RWPE2 (cell line): ENCODE measurements around the gene GORAB.

Experiments used
- ATAC-seq: fragments of 200-7000 bp; cut with Tn5 transposase; 3 replicates; pipeline ENCODE4 v1.9.1; 2021; ENCODE audit warnings: low read depth
- DNase-seq: peaks from one replicate; pipeline ENCODE4 v3.0.0-alpha.2; 2020; ENCODE audit warnings: low spot score
- H3K27ac ChIP-seq: fragments of 450-650 bp; 2 replicates; pipeline ENCODE4 v1.5.1; 2017; ENCODE audit warnings: mild to moderate bottlenecking; ENCODE audit not compliant: poor library complexity, severe bottlenecking
- H3K27me3 ChIP-seq: fragments of 250-450 bp; sonication (Bioruptor Pico); 2 replicates; pipeline ENCODE4 v1.5.1; 2021; ENCODE audit warnings: mild to moderate bottlenecking, moderate library complexity; ENCODE audit not compliant: insufficient read depth, poor library complexity, severe bottlenecking
- H3K36me3 ChIP-seq: fragments of 250-450 bp; sonication (Bioruptor Pico); 2 replicates; pipeline ENCODE4 v1.5.1; 2020; ENCODE audit warnings: low read depth, mild to moderate bottlenecking, moderate library complexity
- H3K4me1 ChIP-seq: fragments of 250-450 bp; sonication (Bioruptor Pico); 2 replicates; pipeline ENCODE4 v1.5.1; 2021; ENCODE audit warnings: mild to moderate bottlenecking, moderate library complexity; ENCODE audit not compliant: insufficient read depth, poor library complexity, severe bottlenecking
- H3K4me3 ChIP-seq: fragments of 250-450 bp; sonication (Bioruptor Pico); 2 replicates; pipeline ENCODE4 v1.5.1; 2021; ENCODE audit warnings: mild to moderate bottlenecking, moderate library complexity; ENCODE audit not compliant: severe bottlenecking
- H3K9me3 ChIP-seq: fragments of 250-450 bp; sonication (Bioruptor Pico); 2 replicates; pipeline ENCODE4 v1.5.1; 2021; ENCODE audit warnings: mild to moderate bottlenecking, moderate library complexity; ENCODE audit not compliant: severe bottlenecking
- TF ChIP-seq, protein P1 (sequence below): fragments of 450-650 bp; IDR thresholded peaks from one replicate; pipeline ENCODE4 v1.5.1; 2017; ENCODE audit warnings: mild to moderate bottlenecking, moderate library complexity; ENCODE audit not compliant: poor library complexity, severe bottlenecking

Gene GORAB

DNA sequence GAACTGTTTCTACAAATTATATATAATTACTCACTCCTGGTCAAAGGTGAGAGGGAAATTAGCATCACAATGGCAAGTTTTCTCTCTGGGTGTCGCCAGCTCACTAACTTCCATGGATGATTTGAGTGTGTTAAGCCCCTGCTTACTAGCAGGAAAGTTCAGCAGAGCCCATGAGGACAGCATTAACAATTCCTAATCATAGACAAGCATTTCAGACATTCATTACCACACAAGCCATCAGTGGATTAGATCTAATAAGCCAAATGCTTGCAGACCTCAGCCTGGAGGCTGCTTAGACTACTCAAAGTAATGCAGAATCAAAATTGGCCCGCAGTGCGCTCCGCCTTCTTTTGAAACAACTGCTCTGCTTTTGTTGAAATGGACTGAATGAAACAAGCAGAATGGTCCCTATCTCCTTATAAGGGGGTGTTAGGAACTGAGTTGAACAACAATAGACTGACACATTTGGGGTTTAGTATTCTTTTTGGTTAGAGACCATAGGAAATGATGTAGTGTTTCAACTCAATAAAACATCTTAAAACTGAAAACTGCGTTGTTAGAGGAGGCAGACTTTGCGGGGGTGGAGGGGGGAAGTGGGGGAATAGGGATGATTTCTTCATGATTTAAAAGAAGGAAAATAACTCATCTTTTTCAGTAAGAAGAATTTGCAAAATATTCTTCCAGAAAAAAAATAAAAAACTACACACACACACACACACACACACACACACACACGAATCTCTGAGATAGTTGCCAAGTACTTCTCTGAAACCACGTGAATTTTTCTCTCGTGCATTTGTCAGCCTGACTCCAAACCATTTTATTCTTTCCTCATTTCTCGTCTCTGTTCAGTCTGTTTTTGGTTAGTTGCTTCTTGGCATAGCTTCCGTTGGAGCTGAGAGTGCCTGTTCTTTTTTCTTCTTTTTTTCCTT lies 54.6 kb downstream of the GORAB start:
- ATAC-seq (no peak), DNase-seq (no peak)
- H3K36me3 ChIP-seq = no peaks in the 10 kb centered on the region
- no peaks in the 10 kb centered on the region for H3K9me3 ChIP-seq
- H3K4me1 ChIP-seq = no peaks in the 10 kb centered on the region
- H3K4me3 ChIP-seq = no peak overlapping the region
- peaks cover 6% of the 10 kb centered on the region for H3K27me3 ChIP-seq
- TF ChIP-seq, protein P1, sequence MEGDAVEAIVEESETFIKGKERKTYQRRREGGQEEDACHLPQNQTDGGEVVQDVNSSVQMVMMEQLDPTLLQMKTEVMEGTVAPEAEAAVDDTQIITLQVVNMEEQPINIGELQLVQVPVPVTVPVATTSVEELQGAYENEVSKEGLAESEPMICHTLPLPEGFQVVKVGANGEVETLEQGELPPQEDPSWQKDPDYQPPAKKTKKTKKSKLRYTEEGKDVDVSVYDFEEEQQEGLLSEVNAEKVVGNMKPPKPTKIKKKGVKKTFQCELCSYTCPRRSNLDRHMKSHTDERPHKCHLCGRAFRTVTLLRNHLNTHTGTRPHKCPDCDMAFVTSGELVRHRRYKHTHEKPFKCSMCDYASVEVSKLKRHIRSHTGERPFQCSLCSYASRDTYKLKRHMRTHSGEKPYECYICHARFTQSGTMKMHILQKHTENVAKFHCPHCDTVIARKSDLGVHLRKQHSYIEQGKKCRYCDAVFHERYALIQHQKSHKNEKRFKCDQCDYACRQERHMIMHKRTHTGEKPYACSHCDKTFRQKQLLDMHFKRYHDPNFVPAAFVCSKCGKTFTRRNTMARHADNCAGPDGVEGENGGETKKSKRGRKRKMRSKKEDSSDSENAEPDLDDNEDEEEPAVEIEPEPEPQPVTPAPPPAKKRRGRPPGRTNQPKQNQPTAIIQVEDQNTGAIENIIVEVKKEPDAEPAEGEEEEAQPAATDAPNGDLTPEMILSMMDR = no peak
- H3K27ac ChIP-seq = no peak overlapping the region

DNA sequence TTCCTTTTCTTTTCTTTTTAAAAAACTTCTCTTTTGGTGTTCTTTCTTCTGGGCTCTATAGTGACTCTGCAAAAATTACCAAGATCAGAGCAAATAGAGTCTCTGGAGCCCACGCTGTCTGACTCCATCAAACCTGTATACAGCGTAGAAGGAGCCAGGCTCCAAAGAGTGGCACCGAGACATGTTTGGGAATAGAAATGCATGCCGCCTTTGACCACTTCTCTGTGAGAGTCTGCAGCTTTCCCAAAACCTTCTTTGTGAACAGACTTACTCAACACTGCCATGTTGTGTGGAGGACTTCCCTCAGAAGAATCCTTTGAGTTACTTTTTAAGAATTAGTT lies 55.3 kb downstream of the GORAB start:
- no peak for DNase-seq
- ATAC-seq = no peak
- no peaks in the 10 kb centered on the region for H3K36me3 ChIP-seq
- peaks cover 6% of the 10 kb centered on the region for H3K27me3 ChIP-seq
- TF ChIP-seq, protein P1 = no peak
- no peaks in the 10 kb centered on the region for H3K4me1 ChIP-seq
- no peak overlapping the region for H3K27ac ChIP-seq
- H3K4me3 ChIP-seq = no peak overlapping the region
- H3K9me3 ChIP-seq = no peaks in the 10 kb centered on the region

DNA sequence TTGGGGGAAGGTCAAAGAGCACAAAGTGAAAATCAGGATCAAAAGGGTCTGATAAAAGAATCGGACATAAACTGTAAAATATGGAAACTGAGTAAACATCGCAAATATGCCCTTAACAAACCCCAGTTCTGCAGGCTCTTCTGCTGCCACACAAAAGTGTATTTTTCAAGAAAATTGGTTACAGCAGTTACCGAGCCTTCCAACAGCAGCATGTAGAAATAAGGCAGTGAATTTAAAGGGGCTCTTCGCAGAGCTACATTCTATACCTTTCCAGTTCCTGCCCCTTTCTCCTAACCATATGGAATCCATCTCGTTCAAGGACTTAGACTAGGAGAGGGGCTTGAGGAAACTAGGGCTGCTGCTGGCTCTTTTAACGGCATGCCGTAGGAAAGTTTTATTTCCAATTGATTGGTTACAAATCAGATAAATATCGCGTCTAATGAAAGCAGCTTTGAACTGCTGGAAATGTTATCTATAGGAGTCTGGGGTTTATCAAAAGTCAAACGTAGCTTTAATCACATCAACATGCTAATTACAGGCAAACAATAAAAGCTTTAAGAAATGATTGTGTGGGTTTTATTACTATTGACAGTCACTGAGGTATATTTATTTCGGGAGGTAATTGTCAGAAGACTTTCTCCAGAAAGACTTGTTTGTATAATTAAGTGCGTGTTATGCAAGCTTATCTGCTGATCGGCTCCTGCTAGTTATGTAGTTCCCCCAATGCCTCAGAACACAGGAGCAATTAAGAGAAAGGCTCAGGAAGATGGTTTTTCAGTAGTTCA lies 59.1 kb downstream of the GORAB start:
- no peaks in the 10 kb centered on the region for H3K9me3 ChIP-seq
- H3K27ac ChIP-seq = no peak overlapping the region
- peaks cover 6% of the 10 kb centered on the region for H3K27me3 ChIP-seq
- no peaks in the 10 kb centered on the region for H3K36me3 ChIP-seq
- TF ChIP-seq, protein P1 = no peak
- H3K4me3 ChIP-seq = no peak overlapping the region
- DNase-seq = no peak
- H3K4me1 ChIP-seq = no peaks in the 10 kb centered on the region
- no peak for ATAC-seq

DNA sequence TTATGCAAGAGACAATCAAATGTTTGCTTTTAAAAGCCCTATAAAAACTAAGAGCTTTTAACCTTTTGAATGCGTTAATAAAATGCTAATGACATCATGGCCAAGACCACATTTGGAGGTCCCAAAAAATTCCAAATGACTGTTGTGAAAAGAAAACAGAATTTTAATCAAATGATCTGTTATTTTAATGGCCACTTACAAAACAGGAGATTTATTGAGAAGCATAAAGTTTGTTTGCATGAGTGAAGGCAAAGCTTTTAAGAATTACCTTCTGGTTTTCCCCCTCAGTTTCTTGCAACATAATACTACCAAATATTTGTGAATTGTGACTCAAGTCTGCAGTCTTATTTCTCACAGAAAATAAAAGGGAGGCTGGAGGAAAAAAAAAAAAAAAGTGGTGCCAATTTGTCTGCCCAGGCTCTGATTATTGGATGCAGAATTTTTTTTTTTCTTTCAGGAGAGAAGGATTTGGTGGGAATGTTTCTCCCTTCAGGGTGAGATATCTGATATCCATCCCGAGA lies 60.7 kb downstream of the GORAB start:
- TF ChIP-seq, protein P1 = no peak
- Histone ChIP-seq H3K27ac (no peak overlapping the region), H3K4me3 (no peak overlapping the region), H3K27me3 (peaks cover 6% of the 10 kb centered on the region), H3K36me3 (no peaks in the 10 kb centered on the region), H3K9me3 (peaks cover 3% of the 10 kb centered on the region), H3K4me1 (no peaks in the 10 kb centered on the region)
- DNase-seq (no peak), ATAC-seq (no peak)
